ENCODE results near the gene GABRR1.

GRCh38 chr6:89257346-89257745 lies 40.2 kb upstream of the GABRR1 start:
- no peak for TF ChIP-seq CTCF (IDR thresholded peaks at IDR 0.05 in 4 of 5, conservative IDR thresholded peaks at IDR 0.05 in 1 of 5)
- TF ChIP-seq POLR2A (IDR thresholded peaks at IDR 0.05): no peak

All from gastrocnemius medialis (tissue), 4 donors.